Astrocyte (in vitro differentiated cells and primary cell): ENCODE results near the gene DDR1. TPM values are rescaled to one million over a fixed set of nuclear protein-coding genes. Genes with fewer than 3 reads are reported as not detected.

Source experiments
- DNase-seq: peaks from one replicate; pipeline ENCODE4 v3.0.0-alpha.2; 2010; ENCODE audit warnings: low read depth
- FAIRE-seq: peaks from 2 replicates; lab custom pipeline; 2011; peaks lifted over from hg19 to GRCh38; lab: Jason Lieb, UNC
- H2AFZ ChIP-seq: 2 replicates; pipeline ENCODE4 v1.6.0; 2012; ENCODE audit warnings: low read depth, low read length, inconsistent platforms
- H3K27ac ChIP-seq: 2 replicates; pipeline ENCODE4 v1.5.1; 2011; ENCODE audit warnings: low read depth, low read length, inconsistent platforms
- H3K27me3 ChIP-seq: 2 replicates; pipeline ENCODE4 v1.6.0; 2011; ENCODE audit warnings: low read length, inconsistent platforms; ENCODE audit not compliant: insufficient read depth
- H3K36me3 ChIP-seq: 2 replicates; pipeline ENCODE4 v1.5.1; 2011; ENCODE audit warnings: low read length, inconsistent platforms; ENCODE audit not compliant: insufficient read depth
- H3K4me1 ChIP-seq: 2 replicates; pipeline ENCODE4 v1.5.1; 2011; ENCODE audit warnings: low read length, inconsistent platforms; ENCODE audit not compliant: insufficient read depth
- H3K4me2 ChIP-seq: 2 replicates; pipeline ENCODE4 v1.6.0; 2012; ENCODE audit warnings: low read length, inconsistent platforms
- H3K4me3 ChIP-seq: 2 replicates; pipeline ENCODE4 v1.5.1; 2011; ENCODE audit warnings: low read depth, mild to moderate bottlenecking, low read length, inconsistent platforms; ENCODE audit not compliant: insufficient read depth
- H3K79me2 ChIP-seq: 2 replicates; pipeline ENCODE4 v1.6.0; 2012; ENCODE audit warnings: mild to moderate bottlenecking, low read length, inconsistent platforms; ENCODE audit not compliant: insufficient read depth
- H3K9ac ChIP-seq: 2 replicates; pipeline ENCODE4 v1.6.0; 2012; ENCODE audit warnings: mild to moderate bottlenecking, low read length, inconsistent platforms
- H3K9me3 ChIP-seq: 2 replicates; pipeline ENCODE4 v1.5.1; 2012; ENCODE audit warnings: low read depth, mild to moderate bottlenecking, low read length, inconsistent platforms; ENCODE audit not compliant: insufficient read depth
- H4K20me1 ChIP-seq: 2 replicates; pipeline ENCODE4 v1.6.0; 2012; ENCODE audit warnings: low read length, inconsistent platforms; ENCODE audit not compliant: insufficient read depth
- H3K27ac Mint-ChIP-seq: one replicate; pipeline ENCODE4 v1.8.0; 2021; ENCODE audit warnings: mild to moderate bottlenecking, mixed read lengths; ENCODE audit not compliant: unreplicated experiment
- H3K27me3 Mint-ChIP-seq: one replicate; pipeline ENCODE4 v1.8.0; 2021; ENCODE audit warnings: low read depth, mixed read lengths; ENCODE audit not compliant: unreplicated experiment
- H3K36me3 Mint-ChIP-seq: one replicate; pipeline ENCODE4 v1.8.0; 2021; ENCODE audit warnings: low read depth, mixed read lengths; ENCODE audit not compliant: unreplicated experiment
- H3K4me1 Mint-ChIP-seq: one replicate; pipeline ENCODE4 v1.8.0; 2021; ENCODE audit warnings: low read depth, mixed read lengths; ENCODE audit not compliant: unreplicated experiment
- H3K4me3 Mint-ChIP-seq: one replicate; pipeline ENCODE4 v1.8.0; 2021; ENCODE audit warnings: mild to moderate bottlenecking, moderate library complexity, mixed read lengths; ENCODE audit not compliant: unreplicated experiment
- H3K9me3 Mint-ChIP-seq: one replicate; pipeline ENCODE4 v1.8.0; 2021; ENCODE audit warnings: mild to moderate bottlenecking, mixed read lengths; ENCODE audit not compliant: unreplicated experiment
- EZH2 ChIP-seq: IDR thresholded peaks from 2 replicates; pipeline ENCODE4 v1.6.1; 2012; ENCODE audit warnings: mild to moderate bottlenecking, low read length, inconsistent platforms; ENCODE audit not compliant: insufficient read depth
- total RNA-seq: library from RNA; stranded (reverse); gene quantifications from 2 replicates; pipeline ENCODE4 v1.2.1, GENCODE V29; 2021
- TF ChIP-seq, protein P1 (sequence below): IDR thresholded peaks from 2 replicates; pipeline ENCODE4 v1.5.1; 2011; ENCODE audit warnings: low read depth, mild to moderate bottlenecking, inconsistent platforms, low read length, moderate library complexity; ENCODE audit not compliant: insufficient read depth

The DDR1 gene
- total RNA-seq, 1 donor from 2014 or later, result 144 TPM

DNA sequence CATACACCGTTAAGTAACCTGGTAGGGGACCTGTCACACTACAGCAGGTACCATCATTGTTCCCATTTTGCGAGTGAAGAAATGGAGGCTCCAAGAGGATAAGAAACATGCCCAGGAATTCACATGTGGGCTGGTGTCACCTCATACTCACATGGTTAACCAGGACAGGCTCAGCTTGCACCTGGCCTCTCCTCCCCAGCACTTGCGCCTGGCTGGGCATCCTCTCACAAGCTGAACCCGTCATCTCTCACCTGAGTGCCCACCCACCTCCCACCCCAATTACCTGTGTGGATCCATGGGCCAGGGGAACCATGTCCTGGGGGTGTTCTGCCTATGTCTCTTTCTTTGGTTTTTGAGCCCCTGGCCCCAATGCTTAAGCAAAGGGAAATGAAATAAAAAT is 46.2 kb downstream of the DDR1 start:
- no peak overlapping the region for H3K4me2 ChIP-seq
- no peaks in the 10 kb centered on the region for H3K36me3 ChIP-seq
- H3K9me3 ChIP-seq, result peaks cover 5% of the 10 kb centered on the region
- no peak overlapping the region for H2AFZ ChIP-seq
- Mint-ChIP-seq H3K27ac (no peak overlapping the region), H3K4me3 (no peak overlapping the region), H3K9me3 (peaks cover 7% of the 10 kb centered on the region), H3K36me3 (peaks cover 20% of the 10 kb centered on the region), H3K4me1 (no peaks in the 10 kb centered on the region), H3K27me3 (peaks cover 16% of the 10 kb centered on the region)
- no peaks in the 10 kb centered on the region for H4K20me1 ChIP-seq
- DNase-seq (no peak), FAIRE-seq (no peak)
- H3K27ac ChIP-seq, result no peak overlapping the region
- no peaks in the 10 kb centered on the region for H3K79me2 ChIP-seq
- H3K27me3 ChIP-seq, result no peaks in the 10 kb centered on the region
- no peaks in the 10 kb centered on the region for H3K4me1 ChIP-seq
- H3K4me3 ChIP-seq, result no peak overlapping the region
- no peak overlapping the region for H3K9ac ChIP-seq
- TF ChIP-seq EZH2, result no peak
- TF ChIP-seq, protein P1, sequence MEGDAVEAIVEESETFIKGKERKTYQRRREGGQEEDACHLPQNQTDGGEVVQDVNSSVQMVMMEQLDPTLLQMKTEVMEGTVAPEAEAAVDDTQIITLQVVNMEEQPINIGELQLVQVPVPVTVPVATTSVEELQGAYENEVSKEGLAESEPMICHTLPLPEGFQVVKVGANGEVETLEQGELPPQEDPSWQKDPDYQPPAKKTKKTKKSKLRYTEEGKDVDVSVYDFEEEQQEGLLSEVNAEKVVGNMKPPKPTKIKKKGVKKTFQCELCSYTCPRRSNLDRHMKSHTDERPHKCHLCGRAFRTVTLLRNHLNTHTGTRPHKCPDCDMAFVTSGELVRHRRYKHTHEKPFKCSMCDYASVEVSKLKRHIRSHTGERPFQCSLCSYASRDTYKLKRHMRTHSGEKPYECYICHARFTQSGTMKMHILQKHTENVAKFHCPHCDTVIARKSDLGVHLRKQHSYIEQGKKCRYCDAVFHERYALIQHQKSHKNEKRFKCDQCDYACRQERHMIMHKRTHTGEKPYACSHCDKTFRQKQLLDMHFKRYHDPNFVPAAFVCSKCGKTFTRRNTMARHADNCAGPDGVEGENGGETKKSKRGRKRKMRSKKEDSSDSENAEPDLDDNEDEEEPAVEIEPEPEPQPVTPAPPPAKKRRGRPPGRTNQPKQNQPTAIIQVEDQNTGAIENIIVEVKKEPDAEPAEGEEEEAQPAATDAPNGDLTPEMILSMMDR, result no peak

DNA sequence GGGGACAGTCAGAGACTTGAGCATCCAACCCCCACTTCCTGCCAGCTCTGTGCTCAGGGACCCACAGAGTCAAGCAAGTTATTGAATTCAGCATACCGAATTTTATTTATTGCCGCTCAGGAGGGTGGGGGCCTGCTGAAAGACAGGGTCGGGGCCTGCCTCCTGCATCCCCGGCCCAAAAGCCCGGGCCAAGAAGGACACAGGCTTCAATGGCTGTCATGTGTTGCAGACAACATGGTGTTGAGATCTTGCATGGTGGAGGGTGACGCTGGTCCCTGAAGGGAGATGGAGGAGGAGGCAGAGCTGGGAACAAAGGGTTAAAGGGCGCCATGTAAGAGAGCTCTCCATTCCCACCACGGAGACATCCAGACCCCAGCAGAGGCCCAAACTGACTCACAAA is 47.0 kb downstream of the DDR1 start:
- DNase-seq, result no peak
- no peaks in the 10 kb centered on the region for H3K79me2 ChIP-seq
- no peaks in the 10 kb centered on the region for H3K4me1 Mint-ChIP-seq
- H3K27ac ChIP-seq, result no peak overlapping the region
- no peaks in the 10 kb centered on the region for H3K36me3 ChIP-seq
- H3K4me2 ChIP-seq, result no peak overlapping the region
- H3K36me3 Mint-ChIP-seq, result peaks cover 19% of the 10 kb centered on the region
- no peak for FAIRE-seq
- TF ChIP-seq EZH2, result no peak
- TF ChIP-seq, protein P1, result no peak
- no peak overlapping the region for H3K27ac Mint-ChIP-seq
- no peak overlapping the region for H3K4me3 ChIP-seq
- H3K27me3 Mint-ChIP-seq, result peaks cover 19% of the 10 kb centered on the region
- no peaks in the 10 kb centered on the region for H3K27me3 ChIP-seq
- no peaks in the 10 kb centered on the region for H4K20me1 ChIP-seq
- no peak overlapping the region for H3K4me3 Mint-ChIP-seq
- H3K9me3 ChIP-seq, result peaks cover 5% of the 10 kb centered on the region
- H3K9ac ChIP-seq, result no peak overlapping the region
- H2AFZ ChIP-seq, result no peak overlapping the region
- H3K4me1 ChIP-seq, result no peaks in the 10 kb centered on the region
- H3K9me3 Mint-ChIP-seq, result peaks cover 7% of the 10 kb centered on the region

DNA sequence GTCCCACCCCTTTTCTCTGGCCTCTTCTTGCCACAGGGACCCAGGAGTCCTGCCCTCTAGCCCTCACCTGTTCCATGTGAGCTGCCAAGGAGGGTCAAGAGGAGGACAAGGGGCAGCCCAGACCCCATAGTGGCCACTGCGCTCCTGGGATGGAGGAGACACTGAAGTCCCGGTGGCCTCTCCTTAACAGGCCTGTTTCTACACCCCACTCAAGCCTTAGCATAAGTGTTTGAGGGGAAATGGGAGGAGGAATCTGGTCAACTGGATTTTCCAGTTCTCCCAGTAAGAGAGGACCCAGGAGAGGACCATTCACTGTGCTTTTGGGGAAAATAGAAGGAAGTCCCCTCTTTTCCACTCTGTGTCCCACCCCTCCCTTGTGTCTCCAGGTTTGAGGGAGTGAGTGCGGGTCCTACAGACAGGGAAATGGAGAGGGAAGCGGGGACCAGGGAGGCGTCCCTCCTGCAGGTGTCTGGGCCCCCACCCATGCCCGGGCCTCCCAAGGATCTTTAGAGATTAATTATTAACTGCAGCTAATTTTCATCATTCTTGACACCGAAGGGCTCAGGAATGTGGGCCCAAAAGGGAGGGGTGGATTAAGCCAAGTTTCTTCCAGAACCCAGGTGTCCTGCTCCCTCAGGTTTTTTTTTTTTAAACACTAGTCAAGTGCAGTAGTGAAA is 47.8 kb downstream of the DDR1 start, which contains the start of gene SFTA2:
TSS of gene SFTA2 (minus strand) at position 202 of the 677 bp plus-strand sequence. CDS start at position 128, 74 bp downstream.
- Mint-ChIP-seq H3K9me3 (peaks cover 4% of the 10 kb centered on the region), H3K27me3 (peaks cover 26% of the 10 kb centered on the region), H3K4me1 (no peaks in the 10 kb centered on the region), H3K27ac (no peak within 1 kb of the TSS), H3K36me3 (peaks cover 12% of the 10 kb centered on the region), H3K4me3 (no peak within 1 kb of the TSS)
- no peak within 1 kb of the TSS for H3K4me2 ChIP-seq
- H3K9me3 ChIP-seq, result peaks cover 5% of the 10 kb centered on the region
- H4K20me1 ChIP-seq, result no peaks in the 10 kb centered on the region
- H2AFZ ChIP-seq, result no peak within 1 kb of the TSS
- DNase-seq (no peak), FAIRE-seq (no peak)
- TF ChIP-seq, protein P1, result no peak
- no peak for TF ChIP-seq EZH2
- no peaks in the 10 kb centered on the region for H3K36me3 ChIP-seq
- H3K79me2 ChIP-seq, result no peaks in the 10 kb centered on the region
- no peak within 1 kb of the TSS for H3K27ac ChIP-seq
- H3K27me3 ChIP-seq, result no peaks in the 10 kb centered on the region
- H3K4me3 ChIP-seq, result no peak within 1 kb of the TSS
- no peak within 1 kb of the TSS for H3K9ac ChIP-seq
- no peaks in the 10 kb centered on the region for H3K4me1 ChIP-seq
